H1 (cell line): Measurements from ENCODE around the gene RALGAPA1. TPM values are rescaled to one million over a fixed set of nuclear protein-coding genes. Genes with fewer than 3 reads are reported as not detected.

ENCODE experiments used
- CTCF ChIA-PET: fragments of 300-600 bp; sonication (Branson Sonifier 250); formaldehyde crosslinking; loops from one replicate; lab custom pipeline; 2021; ENCODE audit not compliant: partially characterized antibody; lab: Charles Lee
- POLR2A ChIA-PET: fragments of 300-600 bp; sonication (Branson Sonifier 250); formaldehyde crosslinking; loops from one replicate; lab custom pipeline; 2021; ENCODE audit warnings: inconsistent platforms; ENCODE audit not compliant: partially characterized antibody; lab: Charles Lee
- DNase-seq, 2 experiments: peaks; one replicate each; pipeline versions ENCODE4 v3.0.0 to v3.0.0-alpha.2; 2010 to 2022; ENCODE audit warnings: low spot score in 2 of 2, low read depth in 1 of 2, mixed read lengths in 1 of 2
- FAIRE-seq: peaks from 2 replicates; lab custom pipeline; 2011; peaks lifted over from hg19 to GRCh38; lab: Jason Lieb, UNC
- H2AFZ ChIP-seq: 2 replicates; pipeline ENCODE4 v1.8.1; 2012; ENCODE audit warnings: low read length, inconsistent platforms
- H2AK5ac ChIP-seq: 2 replicates; pipeline ENCODE4 v1.6.1; 2013; ENCODE audit warnings: low read depth, low read length
- H2BK120ac ChIP-seq: replicated peaks from 2 replicates; pipeline ENCODE3; 2013; ENCODE audit warnings: low read depth, low read length, inconsistent platforms
- H2BK12ac ChIP-seq: 2 replicates; pipeline ENCODE4 v1.6.1; 2013; ENCODE audit warnings: low read depth, low read length
- H2BK15ac ChIP-seq: 2 replicates; pipeline ENCODE4 v1.6.1; 2013; ENCODE audit warnings: low read length
- H2BK20ac ChIP-seq: 2 replicates; pipeline ENCODE4 v1.6.1; 2013; ENCODE audit warnings: low read length
- H2BK5ac ChIP-seq: 2 replicates; pipeline ENCODE4 v1.6.1; 2013; ENCODE audit warnings: low read depth, low read length
- H3K14ac ChIP-seq: 2 replicates; pipeline ENCODE4 v1.6.1; 2013; ENCODE audit warnings: inconsistent platforms; ENCODE audit not compliant: insufficient read length
- H3K18ac ChIP-seq: 2 replicates; pipeline ENCODE4 v1.6.1; 2013; ENCODE audit warnings: low read length; ENCODE audit errors: extremely low read depth
- H3K23ac ChIP-seq: 2 replicates; pipeline ENCODE4 v1.6.1; 2013; ENCODE audit warnings: inconsistent platforms; ENCODE audit not compliant: insufficient read length
- H3K23me2 ChIP-seq: 2 replicates; pipeline ENCODE4 v1.6.1; 2013; ENCODE audit warnings: low read depth, low read length
- H3K27ac ChIP-seq: 2 replicates; pipeline ENCODE4 v1.6.1; 2011; ENCODE audit warnings: low read depth, low read length, inconsistent platforms
- H3K27me3 ChIP-seq, 4 experiments: replicated peaks in 1 of 4; 1 replicate in 1 of 4; 2 replicates in 3 of 4; pipeline versions ENCODE4 v1.6.1 to v1.8.1; 2011 to 2013; ENCODE audit warnings: low read length in 3 of 4, mild to moderate bottlenecking in 3 of 4, inconsistent platforms in 2 of 4, mixed read lengths in 2 of 4, moderate library complexity in 1 of 4; ENCODE audit not compliant: control insufficient read depth in 3 of 4, insufficient read depth in 3 of 4; ENCODE audit errors: extremely low read depth in 1 of 4
- H3K36me3 ChIP-seq, 4 experiments: 2 replicates each; pipeline versions ENCODE4 v1.6.1 to v1.8.1; 2011 to 2013; ENCODE audit warnings: mild to moderate bottlenecking in 4 of 4, low read length in 3 of 4, moderate library complexity in 2 of 4, control low read depth in 1 of 4, inconsistent platforms in 1 of 4; ENCODE audit not compliant: insufficient read depth in 4 of 4, control insufficient read depth in 2 of 4
- H3K4ac ChIP-seq: replicated peaks from 2 replicates; pipeline ENCODE3; 2013; ENCODE audit warnings: low read length, low read depth, mixed read lengths, inconsistent platforms; ENCODE audit not compliant: insufficient read length
- H3K4me1 ChIP-seq, 4 experiments: replicated peaks in 1 of 4; 1 replicate in 1 of 4; 2 replicates in 3 of 4; pipeline versions ENCODE4 v1.6.1 to v1.8.1; 2011 to 2013; ENCODE audit warnings: low read length in 3 of 4, inconsistent platforms in 2 of 4, mixed read lengths in 1 of 4; ENCODE audit not compliant: insufficient read depth in 4 of 4, control insufficient read depth in 3 of 4
- H3K4me2 ChIP-seq, 2 experiments: 2 replicates each; pipeline versions ENCODE4 v1.6.1 to v1.8.1; 2011 to 2013; ENCODE audit warnings: low read depth in 2 of 2, low read length in 2 of 2, control low read depth in 1 of 2, inconsistent platforms in 1 of 2, mild to moderate bottlenecking in 1 of 2; ENCODE audit not compliant: insufficient read depth in 1 of 2
- H3K4me3 ChIP-seq, 4 experiments: fragments of 200-600, 300-600 bp in 1 of 4; sonication (generic), shearing (Covaris generic), sonication (Bioruptor Twin) in 1 of 4; 2 replicates each; pipeline versions ENCODE4 v1.5.1 to v1.8.1; 2011 to 2016; ENCODE audit warnings: low read length in 4 of 4, low read depth in 3 of 4, control low read depth in 2 of 4, inconsistent platforms in 2 of 4, mild to moderate bottlenecking in 2 of 4, mixed read lengths in 1 of 4, moderate library complexity in 1 of 4; ENCODE audit not compliant: insufficient read depth in 2 of 4; ENCODE audit errors: extremely low read depth in 1 of 4
- H3K56ac ChIP-seq: replicated peaks from 2 replicates; pipeline ENCODE3; 2013; ENCODE audit warnings: low read depth, mild to moderate bottlenecking, mixed read lengths, low read length, inconsistent platforms; ENCODE audit not compliant: insufficient read length
- H3K79me1 ChIP-seq: 2 replicates; pipeline ENCODE4 v1.6.1; 2013; ENCODE audit warnings: low read depth, low read length, control low read depth
- H3K79me2 ChIP-seq, 2 experiments: 2 replicates each; pipeline versions ENCODE4 v1.6.1 to v1.8.1; 2012 to 2013; ENCODE audit warnings: low read length in 2 of 2, mild to moderate bottlenecking in 2 of 2, inconsistent platforms in 1 of 2; ENCODE audit not compliant: insufficient read depth in 2 of 2, control insufficient read depth in 1 of 2
- H3K9ac ChIP-seq, 4 experiments: replicated peaks in 1 of 4; 1 replicate in 1 of 4; 2 replicates in 3 of 4; pipeline versions ENCODE4 v1.6.1 to v1.8.1; 2011 to 2013; ENCODE audit warnings: low read depth in 3 of 4, low read length in 3 of 4, control low read depth in 2 of 4, mild to moderate bottlenecking in 2 of 4, moderate library complexity in 2 of 4, inconsistent platforms in 1 of 4; ENCODE audit errors: extremely low read depth in 1 of 4
- H3K9me3 ChIP-seq, 2 experiments: 2 replicates each; pipeline versions ENCODE4 v1.6.1 to v1.8.1; 2012 to 2013; ENCODE audit warnings: mild to moderate bottlenecking in 2 of 2, moderate library complexity in 2 of 2, control low read depth in 1 of 2, inconsistent platforms in 1 of 2, low read depth in 1 of 2, low read length in 1 of 2, mixed read lengths in 1 of 2; ENCODE audit not compliant: insufficient read depth in 2 of 2
- H4K20me1 ChIP-seq, 2 experiments: replicated peaks in 1 of 2; 2 replicates each; pipeline versions ENCODE3 to v1.8.1; 2011 to 2013; ENCODE audit warnings: inconsistent platforms in 2 of 2, low read length in 2 of 2, mild to moderate bottlenecking in 1 of 2; ENCODE audit not compliant: insufficient read depth in 2 of 2, control insufficient read depth in 1 of 2
- H4K5ac ChIP-seq: 2 replicates; pipeline ENCODE4 v1.6.1; 2013; ENCODE audit warnings: low read length, low read depth, mixed read lengths, inconsistent platforms; ENCODE audit not compliant: insufficient read length
- H4K8ac ChIP-seq: 2 replicates; pipeline ENCODE4 v1.8.0; 2013; ENCODE audit warnings: mild to moderate bottlenecking, moderate library complexity, low read length, inconsistent platforms; ENCODE audit not compliant: insufficient read depth; ENCODE audit errors: extremely low read depth
- H4K91ac ChIP-seq: replicated peaks from 2 replicates; pipeline ENCODE3; 2013; ENCODE audit warnings: low read length, mixed read lengths, inconsistent platforms; ENCODE audit not compliant: insufficient read length
- EP300 ChIP-seq, 2 experiments: IDR thresholded peaks; 1 replicate in 1 of 2; 2 replicates in 1 of 2; pipeline ENCODE4 v1.6.1; 2011 to 2012; ENCODE audit warnings: low read depth in 2 of 2, low read length in 2 of 2, mild to moderate bottlenecking in 2 of 2, borderline replicate concordance in 1 of 2, inconsistent platforms in 1 of 2, moderate library complexity in 1 of 2
- NRF1 ChIP-seq: IDR thresholded peaks from 2 replicates; pipeline ENCODE4 v1.6.1; 2011; ENCODE audit warnings: mild to moderate bottlenecking, low read depth, low read length, improper control_type of control experiment
- SRF ChIP-seq: IDR thresholded peaks from 2 replicates; pipeline ENCODE4 v1.6.1; 2011; ENCODE audit warnings: mild to moderate bottlenecking, low read depth, low read length, moderate library complexity
- WGBS, 2 experiments: shearing (Covaris generic) in 1 of 2; methylation state at CpG; one replicate each; pipeline versions ENCODE4 v1.1.6 to v1.1.7; 2013 to 2015; ENCODE audit warnings: low lambda C conversion rate in 2 of 2, mixed read lengths in 2 of 2, inconsistent platforms in 1 of 2, low coverage in 1 of 2, missing lambda C conversion rate in 1 of 2; ENCODE audit not compliant: insufficient replicate concordance in 2 of 2, insufficient coverage in 1 of 2, insufficient read length in 1 of 2; ENCODE audit errors: extremely low coverage in 1 of 2, missing lambda C conversion rate in 1 of 2; 5-methylcytosine and 5-hydroxymethylcytosine counted together
- polyA plus RNA-seq, 7 experiments: library from polyadenylated mRNA; depleted of rRNA in 3 of 7; stranded (reverse) in 5 of 7; unstranded in 2 of 7; fragments of >200 nt in 5 of 7; fragments of 200-250 nt in 2 of 7; gene quantifications; 1 replicate in 5 of 7; 2 replicates in 1 of 7; 4 replicates in 1 of 7; pipeline versions ENCODE4 v1.2.1 to v1.2.3, GENCODE V29; 2011 to 2013; ENCODE audit warnings: missing spikeins in 2 of 7, mixed read lengths in 2 of 7
- total RNA-seq: library from RNA; stranded (reverse); fragmentation: NEBNext Ultra II Directional; extraction: Animal tissue kit (Norgen Biotek cat#: 25700); gene quantifications from 2 replicates; pipeline ENCODE4 v1.2.1, GENCODE V29; 2021

Gene RALGAPA1
- total and polyA plus RNA-seq, 2 of the 8 experiments (the other 6 are each of a cell fraction or from before 2014, with no cell fraction given), result 4.2 to 26.7 TPM

DNA sequence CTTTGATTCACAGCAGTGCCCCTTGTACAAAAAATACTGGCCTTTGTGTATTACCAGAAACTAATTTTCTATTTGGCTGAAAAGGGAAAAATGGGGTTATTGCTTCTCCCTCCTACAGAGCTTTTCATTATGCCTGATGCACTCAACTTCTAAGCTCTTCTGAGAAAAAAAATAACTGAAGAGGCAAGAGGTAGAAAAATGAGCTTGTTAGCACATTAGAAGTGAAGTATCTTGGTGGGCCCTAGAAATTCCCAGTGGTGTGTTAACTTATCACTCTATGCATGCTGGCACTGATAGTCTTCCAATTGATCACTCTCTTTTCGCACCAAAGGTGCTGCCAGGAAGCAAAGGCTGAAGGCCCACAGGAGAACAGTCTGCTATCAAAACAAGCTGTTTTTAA lies 258.0 kb downstream of the RALGAPA1 start:
- DNase-seq (no peak), FAIRE-seq (no peak)
- Histone ChIP-seq H4K20me1 (no peaks in the 10 kb centered on the region), H2BK5ac (no peak overlapping the region), H3K23me2 (no peaks in the 10 kb centered on the region), H3K18ac (no peak overlapping the region), H3K27ac (no peak overlapping the region), H3K4me3 (no peak overlapping the region), H3K4me2 (no peak overlapping the region), H3K36me3 (no peaks in the 10 kb centered on the region), H2AK5ac (no peak overlapping the region), H2BK15ac (no peak overlapping the region), H2BK20ac (no peak overlapping the region), H3K4ac (no peak overlapping the region), H3K9me3 (no peaks in the 10 kb centered on the region), H2AFZ (no peak overlapping the region), H4K8ac (no peak overlapping the region), H3K27me3 (no peaks in the 10 kb centered on the region)
- CTCF ChIA-PET, result interaction anchor here (1.0 to 2.3 kb wide), 3 partner anchors 10 to 112 kb away, joined by 3 to 8 read pairs (median 4); partner anchors contain the start of gene INSM2
- no peak for TF ChIP-seq SRF
- TF ChIP-seq NRF1, result no peak
- no peak for TF ChIP-seq EP300 (IDR thresholded peaks at IDR 0.05; ENCODE audit: borderline replicate concordance in 1 of 2, low read depth in 2 of 2, low read length in 2 of 2)
- TF ChIP-seq, all 59 proteins: peak for 0
- Histone ChIP-seq H3K14ac (no peak overlapping the region), H3K9ac (no peak overlapping the region; a peak in 1 of 7 replicates), H2BK12ac (no peak overlapping the region), H3K4me1 (no peaks in the 10 kb centered on the region), H3K23ac (no peak overlapping the region), H4K5ac (no peak overlapping the region), H3K79me1 (no peaks in the 10 kb centered on the region), H4K91ac (no peak overlapping the region), H2BK120ac (no peak overlapping the region), H3K79me2 (no peaks in the 10 kb centered on the region), H3K56ac (no peak overlapping the region)
- POLR2A ChIA-PET, result no interaction called here
- 84% methylated on average over 1 of the region's 1 CpG; no CpG with 5 or more reads in 1 of the 2 experiments for WGBS, 2 experiments
